Measurements from ENCODE around the gene TNRC18. TPM values are rescaled to one million over a fixed set of nuclear protein-coding genes. Genes with fewer than 3 reads are reported as not detected.

TNRC18 gene
- total and polyA plus RNA-seq, 4 donors, result 33.4 to 117 (median 84.1) TPM

DNA sequence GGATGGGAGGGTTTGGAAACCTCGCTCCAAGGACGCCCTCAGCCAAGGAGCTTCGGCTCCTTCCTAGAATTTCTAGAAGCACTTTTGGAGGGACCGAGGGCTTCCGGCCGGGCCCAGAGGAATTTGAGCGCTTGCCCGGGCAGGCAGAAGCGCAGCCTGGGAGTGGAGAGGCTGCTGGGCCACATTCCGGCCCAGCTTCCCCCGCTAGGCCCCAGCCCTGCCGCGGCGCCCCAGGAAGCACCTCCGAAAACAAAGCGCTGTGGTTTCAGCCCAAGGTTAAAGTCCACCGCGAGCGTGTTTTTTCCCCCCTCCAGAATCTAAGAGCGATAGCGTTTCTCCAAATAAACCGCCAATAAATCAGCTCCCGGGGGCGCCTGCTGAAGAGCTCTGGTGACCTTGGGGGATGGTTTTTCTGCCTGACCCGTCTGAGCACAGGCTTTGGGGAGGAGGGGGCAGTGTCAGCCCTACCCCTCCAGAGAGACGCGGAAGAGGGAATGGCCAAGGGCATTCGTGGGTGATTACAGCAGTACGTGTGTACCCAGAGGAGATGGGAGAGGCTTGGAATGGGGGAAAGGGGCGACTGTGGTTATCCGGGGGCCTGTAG, 5.7 kb upstream of the TNRC18 start:
- H3K4me1 ChIP-seq (ENCODE audit: control insufficient read depth in 5 of 5, insufficient read depth in 5 of 5, low read length in 5 of 5), result peaks cover 0 to 36% (median 10%) of the 10 kb centered on the region in 5 donors
- peak overlapping the region; percentile 22 for H3K4me3 ChIP-seq
- TF ChIP-seq, protein P1, sequence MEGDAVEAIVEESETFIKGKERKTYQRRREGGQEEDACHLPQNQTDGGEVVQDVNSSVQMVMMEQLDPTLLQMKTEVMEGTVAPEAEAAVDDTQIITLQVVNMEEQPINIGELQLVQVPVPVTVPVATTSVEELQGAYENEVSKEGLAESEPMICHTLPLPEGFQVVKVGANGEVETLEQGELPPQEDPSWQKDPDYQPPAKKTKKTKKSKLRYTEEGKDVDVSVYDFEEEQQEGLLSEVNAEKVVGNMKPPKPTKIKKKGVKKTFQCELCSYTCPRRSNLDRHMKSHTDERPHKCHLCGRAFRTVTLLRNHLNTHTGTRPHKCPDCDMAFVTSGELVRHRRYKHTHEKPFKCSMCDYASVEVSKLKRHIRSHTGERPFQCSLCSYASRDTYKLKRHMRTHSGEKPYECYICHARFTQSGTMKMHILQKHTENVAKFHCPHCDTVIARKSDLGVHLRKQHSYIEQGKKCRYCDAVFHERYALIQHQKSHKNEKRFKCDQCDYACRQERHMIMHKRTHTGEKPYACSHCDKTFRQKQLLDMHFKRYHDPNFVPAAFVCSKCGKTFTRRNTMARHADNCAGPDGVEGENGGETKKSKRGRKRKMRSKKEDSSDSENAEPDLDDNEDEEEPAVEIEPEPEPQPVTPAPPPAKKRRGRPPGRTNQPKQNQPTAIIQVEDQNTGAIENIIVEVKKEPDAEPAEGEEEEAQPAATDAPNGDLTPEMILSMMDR (IDR thresholded peaks at IDR 0.05; ENCODE audit: control extremely low read depth, extremely low read depth), result no peak
- no peaks in the 10 kb centered on the region for H3K27me3 ChIP-seq (ENCODE audit: control insufficient read depth in 3 of 3, insufficient read depth in 3 of 3, low read length in 2 of 3)
- peak overlapping the region; percentile 99 to 100 for H3K27ac ChIP-seq (ENCODE audit: low read depth in 1 of 2, low read length in 1 of 2)
- ATAC-seq (ENCODE audit: insufficient read depth, low FRiP score) (no peak), DNase-seq (peak; percentile 83 to 86 (median 85))
- peak overlapping the region; percentile 41 to 79 for H3K9ac ChIP-seq (ENCODE audit: insufficient read depth in 1 of 2, low read length in 2 of 2)
- peaks cover 0 to 5% (median 1%) of the 10 kb centered on the region in 4 donors for H3K9me3 ChIP-seq (ENCODE audit: control insufficient read depth in 4 of 4, insufficient read depth in 3 of 4, low read length in 3 of 4)
- peaks cover 0 to 14% (median under 1%) of the 10 kb centered on the region in 4 donors for H3K36me3 ChIP-seq (ENCODE audit: control insufficient read depth in 4 of 4, insufficient read depth in 4 of 4, low read length in 4 of 4)
- 2 to 8% methylated on average over 31 of the region's 31 CpGs for WGBS, 2 donors

DNA sequence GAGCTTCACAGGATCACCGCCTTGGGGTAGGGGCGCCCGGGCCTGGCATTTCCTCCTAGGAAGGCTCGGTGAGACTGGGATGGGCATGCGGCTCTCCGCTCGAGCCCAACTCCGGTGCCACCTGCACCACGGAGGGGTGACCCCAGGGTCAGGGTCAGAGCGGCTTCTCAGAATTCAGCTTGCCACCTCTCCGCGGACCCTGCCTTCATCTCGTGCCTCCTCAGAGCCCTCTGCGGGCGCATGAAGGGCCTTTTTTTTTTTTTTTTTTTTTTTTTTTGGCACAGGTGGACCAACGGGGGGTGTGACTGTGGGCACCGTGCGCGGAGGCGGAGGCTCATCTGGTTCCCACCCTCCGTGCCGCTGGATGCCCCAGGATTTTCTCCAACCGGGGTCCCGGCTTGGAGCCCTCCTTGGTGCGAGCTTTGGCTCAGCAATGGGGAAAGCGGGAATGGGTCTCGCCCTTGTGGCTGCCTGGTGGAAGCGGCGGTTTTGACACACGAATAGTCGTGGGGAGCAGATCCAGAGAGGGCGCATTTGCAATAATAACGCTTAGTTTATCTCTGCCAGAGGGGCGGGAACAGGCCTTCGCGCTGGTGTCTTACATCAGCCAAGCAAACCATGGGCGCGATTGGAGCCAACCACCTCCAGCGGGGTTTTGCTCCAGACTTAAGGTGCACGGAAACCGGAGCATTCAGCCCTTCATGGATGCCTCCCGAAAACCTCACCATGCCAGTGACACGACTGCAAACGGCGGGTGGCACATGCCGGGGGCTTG, 5.0 kb upstream of the TNRC18 start:
- DNase-seq, result peak; percentile 82 to 91 (median 89)
- Histone ChIP-seq H3K27ac (ENCODE audit: low read depth in 1 of 2, low read length in 1 of 2) (peak overlapping the region; percentile 99 to 100), H3K9me3 (ENCODE audit: control insufficient read depth in 4 of 4, insufficient read depth in 3 of 4, low read length in 3 of 4) (peaks cover 0 to 5% (median 1%) of the 10 kb centered on the region in 4 donors), H3K27me3 (ENCODE audit: control insufficient read depth in 3 of 3, insufficient read depth in 3 of 3, low read length in 2 of 3) (no peaks in the 10 kb centered on the region), H3K36me3 (ENCODE audit: control insufficient read depth in 4 of 4, insufficient read depth in 4 of 4, low read length in 4 of 4) (peaks cover 0 to 14% (median 0%) of the 10 kb centered on the region in 4 donors), H3K4me3 (peak overlapping the region; percentile 68), H3K9ac (ENCODE audit: insufficient read depth in 1 of 2, low read length in 2 of 2) (peak overlapping the region in 1 of 2 donors; percentile 25), H3K4me1 (ENCODE audit: control insufficient read depth in 5 of 5, insufficient read depth in 5 of 5, low read length in 5 of 5) (peaks cover 0 to 36% (median 10%) of the 10 kb centered on the region in 5 donors)
- TF ChIP-seq, protein P1 (IDR thresholded peaks at IDR 0.05; ENCODE audit: control extremely low read depth, extremely low read depth), result no peak
- ATAC-seq (ENCODE audit: insufficient read depth, low FRiP score), result no peak
- WGBS, 2 donors, result 5 to 7% methylated on average over 41 to 46 of the region's 46 CpGs

DNA sequence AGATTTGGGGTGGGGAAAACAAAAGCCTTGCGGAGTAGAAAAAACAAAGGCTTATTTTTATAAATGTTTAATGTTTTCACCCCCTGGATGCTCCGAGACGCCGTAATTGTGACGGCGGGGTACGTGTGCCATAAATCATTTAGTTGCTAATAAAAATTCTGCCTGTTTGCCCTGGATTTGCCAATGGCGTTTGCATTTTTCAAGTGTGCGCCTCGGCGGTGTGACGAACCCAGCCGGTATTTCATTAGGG, 2.5 kb upstream of the TNRC18 start:
- no peak for ATAC-seq (ENCODE audit: insufficient read depth, low FRiP score)
- Histone ChIP-seq H3K27me3 (ENCODE audit: control insufficient read depth in 3 of 3, insufficient read depth in 3 of 3, low read length in 2 of 3) (no peaks in the 10 kb centered on the region), H3K9ac (ENCODE audit: insufficient read depth in 1 of 2, low read length in 2 of 2) (peak overlapping the region; percentile 72 to 96), H3K4me1 (ENCODE audit: control insufficient read depth in 5 of 5, insufficient read depth in 5 of 5, low read length in 5 of 5) (peaks cover 0 to 36% (median 10%) of the 10 kb centered on the region in 5 donors), H3K4me3 (peak overlapping the region; percentile 79), H3K27ac (ENCODE audit: low read depth in 1 of 2, low read length in 1 of 2) (peak overlapping the region; percentile 99 to 100), H3K9me3 (ENCODE audit: control insufficient read depth in 4 of 4, insufficient read depth in 3 of 4, low read length in 3 of 4) (no peaks in the 10 kb centered on the region), H3K36me3 (ENCODE audit: control insufficient read depth in 4 of 4, insufficient read depth in 4 of 4, low read length in 4 of 4) (peaks cover 0 to 17% (median 0%) of the 10 kb centered on the region in 4 donors)
- DNase-seq, result peak; percentile 60 to 71 (median 64)
- 0 to 1% methylated on average over 13 of the region's 13 CpGs for WGBS, 2 donors
- TF ChIP-seq, protein P1 (IDR thresholded peaks at IDR 0.05; ENCODE audit: control extremely low read depth, extremely low read depth), result no peak

Measured in lung (tissue), 12 donors.